Activated T-cell treated with anti-CD3 and anti-CD28 coated beads, Interleukin-2, amount 50 U/mL, for 1 hour (primary cell): Measurements from ENCODE around the gene ARHGAP26.
"Not testable (repeated sequence)": the region's sequence is repeated elsewhere in the genome, so short reads cannot be mapped to it uniquely, and the experiment has no call there.

Experiments used
- DNase-seq: peaks from one replicate; pipeline ENCODE4 v3.0.0-alpha.2; 2020

ARHGAP26 gene

DNA sequence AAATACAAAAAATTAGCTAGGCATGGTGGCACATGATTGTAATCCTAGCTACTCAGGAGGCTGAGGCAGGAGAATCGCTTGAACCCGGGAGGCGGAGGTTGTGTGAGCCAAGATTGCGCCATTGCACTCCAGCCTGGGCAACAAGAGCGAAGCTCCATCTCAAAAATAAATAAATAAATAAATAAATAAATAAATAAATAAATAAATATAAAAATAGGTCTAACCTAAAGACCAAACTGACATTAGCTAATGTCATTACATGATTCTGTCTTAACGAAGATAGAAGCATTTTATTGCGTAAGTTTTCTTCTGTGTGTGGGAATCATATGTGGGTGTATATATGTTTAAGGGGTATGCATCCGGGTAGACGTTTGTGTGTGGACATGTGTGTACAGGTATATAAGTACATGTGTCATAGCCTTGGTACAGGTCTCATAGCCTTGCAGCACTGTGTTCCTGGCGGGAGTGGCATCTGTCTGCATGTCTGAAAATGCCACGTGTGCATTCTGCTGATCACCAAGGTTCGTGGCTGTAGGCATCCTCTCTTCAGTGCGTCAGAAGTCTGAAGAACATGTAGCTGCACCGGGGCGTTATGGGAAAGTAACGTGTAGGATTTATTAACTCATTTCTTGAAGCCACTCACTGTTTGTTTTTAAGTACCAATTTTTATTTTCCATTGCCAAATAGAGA is 335.2 kb downstream of the ARHGAP26 start:
- no peak for DNase-seq

- no peak for DNase-seq
Observed at GRCh38 chr5:143106174-143106573, 336.0 kb downstream of the ARHGAP26 start.

DNA sequence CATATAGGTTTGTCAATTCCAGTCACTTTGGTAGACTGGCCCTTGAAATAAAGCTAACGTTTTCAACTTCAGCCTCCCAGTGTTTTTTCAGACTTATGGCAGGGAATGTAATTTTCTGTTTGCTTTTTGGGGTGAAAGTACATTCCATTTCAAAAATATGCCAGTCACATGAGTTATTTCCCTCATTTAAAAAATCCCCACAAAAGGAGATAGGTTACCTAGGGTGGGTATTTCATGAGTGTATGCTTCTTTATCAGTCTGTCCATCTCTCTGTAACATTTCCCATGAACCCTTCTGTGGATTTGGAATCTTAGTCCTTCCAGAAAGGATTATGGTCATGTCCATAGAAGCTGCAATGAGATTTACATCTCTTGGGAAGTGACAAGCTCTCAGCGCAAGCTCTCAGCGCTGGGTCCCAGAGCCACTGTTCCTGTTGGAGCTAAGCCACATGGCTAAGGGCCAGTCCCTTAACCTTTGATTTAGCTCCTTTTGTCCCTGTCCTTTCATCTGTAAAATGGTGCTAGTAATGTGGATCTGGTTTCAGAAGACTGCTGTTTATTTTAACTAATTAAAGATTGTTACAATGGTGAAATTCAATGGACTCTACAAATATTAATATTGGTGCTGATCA is 338.4 kb downstream of the ARHGAP26 start:
- DNase-seq = no peak

DNA sequence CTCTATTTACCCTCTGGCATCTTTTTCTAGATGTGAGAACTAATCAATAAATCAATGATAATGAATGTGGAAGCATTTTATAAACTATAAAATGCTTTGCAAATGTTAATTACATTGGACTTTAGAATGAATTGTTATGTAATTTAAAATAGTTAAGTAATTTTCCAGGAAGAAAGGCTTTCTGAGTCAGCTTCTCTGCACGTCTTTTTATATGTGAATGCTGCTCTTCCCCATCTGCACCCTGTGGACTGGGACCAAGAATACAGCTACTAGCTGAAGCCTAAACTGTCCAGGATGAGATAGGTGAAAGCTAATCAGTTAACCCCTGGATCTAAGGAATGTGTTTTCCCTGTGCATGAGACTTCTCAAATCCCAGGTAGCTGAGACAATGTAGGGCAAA is 340.4 kb downstream of the ARHGAP26 start:
- no peak for DNase-seq

DNA sequence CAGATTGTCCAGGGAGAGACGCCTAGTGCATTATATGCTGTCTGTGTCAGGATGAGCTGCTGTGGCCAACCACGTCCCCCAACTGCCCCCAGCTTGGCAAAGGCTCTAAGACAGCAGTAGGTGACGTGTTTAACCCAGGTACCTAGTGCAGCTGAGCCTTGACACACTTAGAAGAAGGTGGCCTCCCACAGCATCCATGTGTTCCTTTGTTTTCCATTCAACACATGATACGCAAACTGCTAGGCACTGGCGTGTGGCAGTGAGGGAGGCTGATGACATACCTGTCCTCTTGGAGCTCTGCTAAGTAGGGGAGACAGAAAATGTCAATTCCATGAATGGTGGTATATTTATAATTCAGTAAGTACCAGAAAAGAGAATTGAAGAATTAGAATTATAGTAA is 341.6 kb downstream of the ARHGAP26 start:
- DNase-seq = no peak

DNA sequence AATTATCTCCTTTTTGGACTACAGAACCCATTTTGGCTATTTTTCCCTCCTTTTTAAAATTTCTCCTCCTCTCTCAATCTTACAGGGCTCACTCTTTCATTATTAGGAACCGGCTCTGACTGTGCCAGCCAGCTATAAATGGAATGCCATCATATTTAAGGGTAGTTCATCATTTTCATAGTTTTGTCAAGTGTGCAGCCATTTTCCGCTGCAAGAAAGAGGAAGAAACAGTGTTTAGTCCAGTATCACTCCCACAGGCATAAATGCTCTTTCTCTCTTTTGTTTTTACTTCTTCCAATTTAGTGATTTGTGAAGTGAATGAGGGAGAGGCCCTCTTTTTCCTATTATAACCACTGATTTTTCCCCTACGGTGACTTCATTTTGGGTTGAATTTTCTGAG is 343.3 kb downstream of the ARHGAP26 start:
- no peak for DNase-seq

DNA sequence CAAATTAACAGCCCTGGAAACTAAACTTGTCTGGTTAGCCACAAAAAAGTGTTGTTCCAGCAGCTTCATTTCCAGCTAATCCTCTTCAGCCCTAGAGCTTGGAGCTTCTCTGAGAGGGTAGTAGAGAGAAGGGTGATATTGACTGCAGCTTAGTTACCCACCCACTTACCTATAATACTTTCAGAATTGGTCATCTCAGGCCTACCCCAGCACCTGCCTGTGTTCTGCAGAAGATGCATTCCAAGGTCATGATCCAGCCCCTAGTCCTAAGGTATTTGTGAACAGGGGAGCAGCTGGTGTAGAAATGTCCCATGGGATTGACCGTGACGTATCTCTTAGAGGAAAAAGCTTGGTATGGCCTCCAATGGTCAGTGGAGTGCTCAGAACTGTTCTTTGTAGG is 344.3 kb downstream of the ARHGAP26 start:
- no peak for DNase-seq

DNA sequence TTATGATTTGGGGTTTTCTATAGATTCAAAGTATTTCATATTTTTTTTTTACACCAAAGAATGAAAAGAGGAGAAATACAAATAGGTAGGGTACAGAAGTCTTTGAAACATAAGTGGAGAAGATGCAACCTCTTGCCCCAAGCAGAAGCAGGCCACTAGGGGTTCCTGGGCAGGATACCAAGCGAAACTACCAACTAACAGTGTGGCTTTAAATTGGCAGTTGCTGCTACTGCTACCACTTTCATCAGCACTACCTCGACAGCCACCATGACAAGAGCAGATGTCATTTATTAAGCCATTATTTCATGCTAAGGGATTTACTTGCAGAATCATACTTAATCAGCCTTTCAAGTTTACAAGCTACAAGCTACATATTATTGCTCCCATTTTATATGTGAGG is 345.2 kb downstream of the ARHGAP26 start:
- DNase-seq = no peak

GRCh38 chr5:143116814-143117213 is 346.6 kb downstream of the ARHGAP26 start:
- no peak for DNase-seq

- DNase-seq = no peak
Observed at GRCh38 chr5:143117821-143118220, 347.6 kb downstream of the ARHGAP26 start.

- DNase-seq = no peak
Observed at GRCh38 chr5:143118222-143118621, 348.0 kb downstream of the ARHGAP26 start.

DNA sequence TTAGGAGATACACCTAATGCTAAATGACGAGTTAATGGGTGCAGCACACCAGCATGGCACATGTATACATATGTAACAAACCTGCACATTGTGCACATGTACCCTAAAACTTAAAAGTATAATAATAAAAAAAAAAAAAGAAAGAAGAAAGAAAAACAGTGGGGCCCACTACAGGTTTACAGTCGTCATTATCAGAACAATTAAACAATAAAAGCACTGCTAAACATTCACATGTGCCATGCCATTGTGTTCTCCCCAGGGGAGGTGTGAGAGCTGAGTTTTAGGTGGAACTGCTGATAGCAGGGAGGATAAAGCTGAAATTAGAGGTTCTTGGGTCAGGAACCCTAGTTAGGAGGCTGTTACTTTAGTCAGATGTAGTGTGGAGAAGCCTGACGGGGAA is 348.6 kb downstream of the ARHGAP26 start:
- not testable (repeated sequence) for DNase-seq

DNA sequence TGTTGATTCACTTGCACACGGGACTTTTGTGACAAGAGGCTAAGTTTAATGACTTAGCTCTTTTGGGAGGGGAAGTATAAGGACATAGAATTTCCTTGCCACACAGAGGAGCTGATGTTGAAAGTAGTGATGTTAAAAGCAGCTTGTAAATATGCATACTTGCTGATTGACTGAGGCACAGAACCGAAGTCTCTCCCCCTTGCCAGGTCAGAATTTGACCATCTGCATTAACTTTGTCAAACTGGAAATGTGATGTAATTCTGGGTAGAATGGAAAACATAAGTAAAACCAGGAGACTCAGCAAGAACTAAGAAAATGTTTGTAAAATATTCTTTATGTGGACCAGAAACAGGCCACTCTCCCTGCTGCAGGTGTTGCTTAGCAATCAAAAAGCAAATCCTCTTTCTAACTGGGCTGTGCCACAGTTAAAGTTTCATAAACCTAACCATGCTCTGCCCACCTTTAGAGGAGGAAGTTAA is 349.2 kb downstream of the ARHGAP26 start:
- DNase-seq = no peak

GRCh38 chr5:143119881-143120341 is 349.7 kb downstream of the ARHGAP26 start:
- no peak for DNase-seq

DNA sequence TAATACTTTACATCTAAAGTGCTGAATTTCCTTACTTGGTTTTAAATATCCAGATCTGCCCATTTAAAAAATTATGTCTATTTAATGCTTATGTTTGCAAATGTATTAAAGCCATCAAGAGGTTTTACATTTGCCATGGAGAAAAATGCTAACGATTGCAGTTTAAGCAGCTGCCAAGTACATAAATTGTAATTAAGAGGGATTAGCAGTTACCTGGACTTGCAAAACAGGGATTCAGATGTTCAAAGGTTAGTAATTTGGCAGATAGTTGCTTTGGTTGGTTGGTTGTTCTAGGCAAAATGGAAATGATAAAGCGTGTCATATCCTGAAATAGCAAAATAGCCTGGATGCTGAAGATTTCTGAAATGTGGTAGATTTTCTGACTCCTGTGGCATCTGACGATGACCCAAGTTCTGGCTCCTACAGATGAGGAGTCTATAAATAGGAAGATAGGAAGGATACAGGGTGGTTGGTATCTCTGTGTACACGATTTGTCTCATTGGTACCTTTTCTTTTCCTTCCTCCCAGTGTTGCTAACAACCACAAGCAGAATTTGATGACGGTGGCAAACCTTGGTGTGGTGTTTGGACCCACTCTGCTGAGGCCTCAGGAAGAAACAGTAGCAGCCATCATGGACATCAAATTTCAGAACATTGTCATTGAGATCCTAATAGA is 350.4 kb downstream of the ARHGAP26 start:
- DNase-seq = no peak

DNA sequence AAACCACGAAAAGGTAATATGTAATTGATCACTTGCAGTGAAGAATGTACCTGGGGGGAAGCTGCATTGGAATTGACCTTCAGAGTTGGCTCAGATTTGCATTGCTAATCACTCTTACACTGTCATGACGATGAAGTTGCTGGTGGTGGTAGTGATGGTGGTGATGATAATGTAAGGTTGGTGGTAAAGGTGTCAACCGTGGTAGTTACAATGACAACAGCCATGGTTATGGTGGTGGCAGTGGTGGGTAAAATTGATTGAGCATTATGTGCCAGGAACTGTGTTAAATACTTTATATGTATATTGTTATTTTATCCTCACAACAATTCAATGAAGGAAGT is 350.9 kb downstream of the ARHGAP26 start:
- DNase-seq = no peak

DNA sequence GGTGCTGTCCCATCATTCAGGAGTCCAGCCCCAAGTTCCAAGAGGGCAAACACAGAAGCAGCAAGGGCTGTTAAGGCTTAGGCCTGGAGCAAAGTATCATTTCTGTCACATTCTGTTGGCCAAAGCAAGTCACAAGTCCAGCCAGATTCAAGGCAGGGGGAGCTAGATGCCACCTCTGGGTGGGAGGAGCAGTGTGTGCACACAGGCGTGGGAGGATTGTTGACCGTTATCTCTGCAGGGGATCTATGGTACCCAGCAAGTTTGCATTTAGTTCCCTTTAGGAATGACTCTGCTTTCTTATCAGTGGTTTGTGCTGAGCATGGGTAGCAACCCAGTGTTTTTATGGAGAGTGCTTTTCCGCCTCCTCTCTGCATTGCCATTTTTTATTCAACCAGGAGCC is 354.4 kb downstream of the ARHGAP26 start:
- no peak for DNase-seq

DNA sequence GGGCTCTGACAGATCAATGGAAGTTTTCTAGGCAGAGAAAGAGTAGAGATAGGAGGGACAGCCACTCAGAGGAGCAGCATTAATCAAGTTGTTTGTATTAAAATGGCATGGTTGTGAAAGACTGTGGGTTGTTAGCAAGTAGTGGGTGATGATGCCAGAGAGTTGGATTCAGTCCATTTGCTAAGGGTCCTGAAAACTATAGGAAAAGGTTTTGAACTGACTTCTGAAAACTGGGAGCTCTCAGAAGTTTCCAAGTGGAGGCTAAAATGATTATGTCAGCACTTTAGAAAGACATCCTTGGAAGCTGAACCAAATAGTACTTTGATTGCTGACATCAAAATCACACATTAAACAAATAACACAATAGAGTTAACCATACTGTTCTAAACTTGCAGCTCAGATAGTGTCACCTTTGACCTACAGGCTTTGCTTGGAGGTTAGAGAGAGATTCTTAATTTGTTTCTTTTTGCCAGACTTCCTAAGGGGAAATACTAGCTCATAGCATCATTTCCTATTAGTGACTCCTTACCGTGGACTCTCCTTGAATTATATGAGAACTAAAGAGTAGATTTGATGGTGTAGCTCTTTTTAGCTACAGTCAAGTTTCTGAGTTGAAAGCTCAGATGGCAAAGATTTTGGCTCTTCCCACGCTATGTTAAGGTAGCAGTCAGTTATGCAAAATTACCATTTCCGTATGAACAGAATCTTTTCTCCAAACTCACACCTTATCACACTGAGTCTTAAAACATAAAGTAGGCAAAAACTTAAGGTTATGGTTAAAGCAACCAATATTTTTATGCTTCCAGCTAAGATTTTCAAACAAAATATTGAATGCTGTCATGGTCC is 356.2 kb downstream of the ARHGAP26 start:
- DNase-seq = no peak

- no peak for DNase-seq
Observed at GRCh38 chr5:143128412-143129071, 358.4 kb downstream of the ARHGAP26 start.

DNA sequence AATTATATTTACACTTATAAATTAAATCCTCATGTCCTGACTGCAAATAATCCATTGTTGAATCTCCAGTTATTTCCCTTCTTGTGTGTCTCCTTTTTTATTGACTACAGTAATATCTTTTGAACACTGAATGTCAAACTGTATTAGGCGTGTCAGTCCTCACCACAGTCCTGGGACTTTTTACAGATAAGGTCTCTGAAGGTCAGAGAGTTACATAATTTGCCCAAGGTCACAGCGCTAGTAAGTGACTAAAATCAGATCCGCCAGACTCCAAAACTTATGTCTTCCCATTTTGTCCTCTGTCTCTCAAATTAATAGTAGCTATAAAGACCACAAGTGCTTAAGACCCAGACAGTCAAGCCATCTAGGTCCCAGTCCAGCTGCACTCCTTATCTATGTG is 359.0 kb downstream of the ARHGAP26 start:
- DNase-seq = no peak

DNA sequence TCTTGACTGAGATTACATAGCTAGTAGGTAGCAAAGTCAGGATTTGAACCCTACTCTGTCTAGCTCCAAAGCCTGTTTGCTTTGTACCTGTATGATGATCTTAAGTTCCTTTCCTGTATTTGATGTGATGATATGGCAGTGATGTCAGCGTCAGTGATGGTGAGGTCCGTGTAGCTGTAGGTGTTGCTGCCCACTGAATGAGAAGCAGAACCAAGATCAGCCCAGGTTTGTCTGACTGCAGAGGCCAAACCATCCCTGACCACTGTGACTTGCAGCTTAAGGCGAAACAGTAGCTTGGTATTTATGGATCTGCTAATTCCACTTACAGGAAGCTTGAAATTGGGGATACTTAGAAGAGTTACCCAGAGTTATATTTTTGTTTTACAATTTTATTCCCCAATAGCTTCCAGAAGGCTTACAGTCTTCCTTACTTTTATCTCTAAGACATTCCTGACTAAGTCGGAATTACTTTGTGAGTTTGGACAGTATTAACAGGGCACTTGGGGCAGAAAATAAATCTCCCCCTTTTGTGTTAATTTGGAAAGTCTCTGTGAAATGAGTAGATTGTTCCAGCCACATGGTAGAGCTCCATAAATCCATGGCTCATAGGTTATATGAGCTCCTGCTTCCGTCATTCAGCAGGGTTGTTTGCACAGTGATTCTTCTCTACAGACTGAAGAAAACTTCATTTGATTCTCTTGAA is 359.9 kb downstream of the ARHGAP26 start:
- no peak for DNase-seq
